HG03469 (cell line): Measurements from ENCODE around the gene ZDHHC12.

Experiments used
- ATAC-seq: cut with Tn5 transposase; IDR thresholded peaks from one replicate; pipeline ENCODE4 v1.9.1; 2021; ENCODE audit warnings: mild to moderate bottlenecking, moderate library complexity, moderate number of reproducible peaks; ENCODE audit not compliant: unreplicated experiment

The ZDHHC12 gene

GRCh38 chr9:128731093-128731492, 7.2 kb upstream of the ZDHHC12 start:
- ATAC-seq: no peak

DNA sequence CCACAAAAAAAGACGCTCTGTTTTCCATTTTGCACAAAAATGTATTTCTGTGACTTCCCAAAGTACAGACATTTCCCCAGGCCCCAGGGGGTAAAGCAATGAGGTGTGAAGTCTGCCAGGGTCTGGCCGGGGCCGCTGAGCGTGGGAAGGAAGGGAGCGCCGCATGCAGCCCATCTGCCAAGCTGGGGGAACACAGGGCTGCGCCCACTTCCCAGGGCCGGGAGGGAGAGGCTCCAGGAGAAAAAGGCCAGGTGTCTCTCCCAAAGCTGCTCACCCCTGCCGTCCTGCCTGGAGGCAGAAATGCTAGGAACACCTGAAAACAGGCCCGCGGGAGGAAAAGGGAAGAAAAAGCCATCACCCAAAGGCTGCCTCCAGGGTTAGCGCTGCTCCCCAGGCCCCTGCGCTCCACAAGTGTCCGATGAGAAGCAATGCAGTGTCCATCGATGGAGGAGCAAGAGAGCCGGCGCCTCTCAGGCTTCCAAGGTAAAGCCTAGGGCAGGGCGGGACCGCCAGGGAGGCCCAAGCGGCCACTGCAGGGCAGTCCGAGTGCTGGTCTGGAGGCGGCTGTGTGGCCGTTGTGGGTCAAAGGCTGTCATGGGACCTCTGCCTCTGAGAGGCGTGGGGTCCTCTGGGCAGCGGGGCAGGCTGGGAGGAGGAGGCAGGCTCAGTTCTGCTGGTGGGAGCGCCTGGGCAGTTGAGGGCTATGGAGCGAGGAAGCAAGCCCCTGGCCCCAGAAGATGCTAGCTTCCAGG, 6.0 kb upstream of the ZDHHC12 start:
- no peak for ATAC-seq

- no peak for ATAC-seq
These were observed 5.4 kb upstream of the ZDHHC12 start for GRCh38 chr9:128729302-128729701.

- ATAC-seq: no peak
These were observed 4.4 kb upstream of the ZDHHC12 start for GRCh38 chr9:128728298-128728697.

DNA sequence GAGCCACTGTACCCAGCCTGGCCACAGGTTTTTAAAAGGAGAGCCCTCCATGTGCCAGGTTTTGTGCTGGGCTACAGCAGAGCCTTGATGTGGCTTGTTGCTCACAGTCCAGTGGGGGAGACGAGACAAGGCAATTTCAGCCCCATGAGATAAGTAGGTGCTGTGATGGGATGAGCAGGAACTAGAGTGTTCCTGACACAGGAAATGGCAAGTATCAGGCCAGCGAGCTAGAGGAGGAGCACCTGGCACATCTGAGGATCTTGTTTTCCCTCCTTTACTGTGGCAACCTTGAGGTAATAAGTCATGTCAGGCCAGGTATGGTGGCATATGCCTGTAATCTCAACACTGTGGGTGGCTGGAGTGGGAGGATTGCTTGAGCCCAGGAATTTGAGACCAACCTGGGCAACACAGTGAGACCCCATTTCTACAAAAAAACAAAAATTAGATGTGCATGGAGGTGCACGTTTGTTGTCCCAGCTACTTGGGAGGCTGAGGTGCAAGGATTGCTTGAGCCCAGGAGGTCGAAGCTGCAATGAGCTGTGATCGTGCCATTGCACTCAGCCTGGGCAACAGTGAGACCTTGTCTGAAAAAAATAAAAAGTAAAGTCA, 3.8 kb upstream of the ZDHHC12 start:
- no peak for ATAC-seq

- ATAC-seq: no peak
These were observed 851 bp upstream of the ZDHHC12 start for GRCh38 chr9:128724744-128725211.

- no peak for ATAC-seq
These were observed 518 bp downstream of the ZDHHC12 start for GRCh38 chr9:128723352-128723865.

DNA sequence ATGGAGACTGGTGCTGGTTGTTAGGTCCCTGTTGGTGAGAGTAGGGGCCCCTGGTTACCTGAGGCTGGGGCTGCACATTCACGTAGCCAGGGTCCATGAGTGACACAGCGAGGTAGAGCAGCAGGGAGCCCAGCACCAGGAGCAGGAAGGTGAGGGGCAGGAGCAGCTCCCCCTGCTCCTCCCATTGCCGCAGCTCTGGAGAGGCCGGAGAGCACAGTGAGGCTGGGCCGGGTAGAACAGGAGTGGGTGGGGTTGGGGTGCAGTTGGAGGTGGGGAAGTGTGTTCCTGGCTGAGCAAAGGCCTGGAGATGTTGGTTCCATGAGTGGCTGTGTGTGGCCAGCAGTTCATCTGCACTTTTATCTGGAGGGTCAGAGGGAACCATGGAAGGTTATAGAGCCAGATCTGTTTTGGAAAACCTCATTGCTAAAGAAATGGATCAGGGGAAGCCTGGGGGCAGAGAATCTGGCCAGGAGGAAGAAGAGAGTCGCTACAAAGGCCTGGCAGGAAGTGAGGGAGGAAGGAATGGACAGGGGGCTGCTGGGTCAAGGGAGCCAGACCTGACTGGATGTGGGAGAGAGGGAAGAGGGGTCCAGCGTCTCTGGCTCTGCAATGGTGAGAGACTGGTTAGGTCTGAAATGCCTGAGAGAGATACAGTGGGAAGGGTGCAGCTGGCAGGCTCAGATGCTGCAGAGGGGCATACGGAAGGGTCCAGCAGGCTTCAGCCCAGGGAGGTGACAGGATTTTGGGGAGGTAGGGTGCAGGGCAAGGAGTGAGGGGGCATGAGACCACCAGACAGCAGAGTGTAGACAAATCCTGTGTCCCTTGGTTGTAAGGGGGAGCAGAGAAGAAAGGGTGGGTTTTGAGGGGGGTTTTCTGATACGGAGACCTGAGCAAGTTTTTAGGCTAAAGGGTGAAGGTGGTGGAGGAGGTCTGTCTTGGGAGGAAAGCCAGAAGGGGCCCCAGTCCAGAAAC, 1.3 kb downstream of the ZDHHC12 start:
- ATAC-seq: no peak

DNA sequence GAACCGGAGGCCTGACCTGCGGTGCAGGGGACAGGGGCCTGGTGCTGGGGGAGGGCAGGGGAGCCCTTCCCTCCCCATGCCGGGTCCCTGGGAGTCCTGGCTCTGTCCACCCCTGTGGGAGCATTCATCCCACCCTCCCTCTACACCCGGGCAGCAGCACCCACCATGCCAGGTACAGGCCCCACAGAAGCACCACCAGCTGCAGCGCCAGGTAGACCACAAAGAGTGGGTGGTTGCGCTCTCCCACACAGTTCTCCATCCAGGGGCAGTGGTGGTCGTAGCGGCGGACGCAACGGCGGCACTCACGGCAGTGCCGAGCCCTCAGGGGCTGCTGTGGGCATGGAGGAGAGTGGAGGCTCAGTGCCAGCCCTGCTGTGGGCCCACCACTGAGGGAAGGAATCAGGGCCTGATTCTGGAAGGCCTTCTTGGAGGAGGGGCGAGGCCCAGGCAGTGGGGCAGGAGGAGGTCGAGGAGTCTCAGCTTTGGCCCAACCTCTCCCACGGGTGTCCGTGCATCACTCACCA, 2.4 kb downstream of the ZDHHC12 start:
- ATAC-seq: no peak

- ATAC-seq: no peak
These were observed 3.0 kb downstream of the ZDHHC12 start for GRCh38 chr9:128720841-128721486.

GRCh38 chr9:128719919-128720605, 3.9 kb downstream of the ZDHHC12 start:
- ATAC-seq: no peak

GRCh38 chr9:128718475-128718874, 5.5 kb downstream of the ZDHHC12 start:
- ATAC-seq: no peak

DNA sequence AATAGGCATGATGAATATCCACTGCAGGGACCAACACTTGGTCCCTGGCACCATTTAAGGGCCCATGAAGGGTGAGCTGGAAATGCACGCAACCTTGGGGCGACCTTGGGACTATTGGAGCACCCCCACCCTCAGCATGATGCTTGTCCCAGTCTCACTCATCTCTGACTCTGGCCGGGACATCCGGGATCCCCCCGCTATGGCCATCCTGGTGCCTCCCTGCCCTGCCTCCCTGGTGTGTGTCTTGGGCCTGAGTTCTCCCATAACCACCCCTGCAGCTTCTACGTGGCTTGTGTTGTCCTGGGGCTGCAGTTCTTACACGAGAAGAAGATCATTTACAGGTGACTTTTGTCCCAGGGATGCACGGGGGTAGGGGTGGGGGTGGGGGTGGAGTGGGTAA, 5.9 kb downstream of the ZDHHC12 start:
- ATAC-seq: no peak

DNA sequence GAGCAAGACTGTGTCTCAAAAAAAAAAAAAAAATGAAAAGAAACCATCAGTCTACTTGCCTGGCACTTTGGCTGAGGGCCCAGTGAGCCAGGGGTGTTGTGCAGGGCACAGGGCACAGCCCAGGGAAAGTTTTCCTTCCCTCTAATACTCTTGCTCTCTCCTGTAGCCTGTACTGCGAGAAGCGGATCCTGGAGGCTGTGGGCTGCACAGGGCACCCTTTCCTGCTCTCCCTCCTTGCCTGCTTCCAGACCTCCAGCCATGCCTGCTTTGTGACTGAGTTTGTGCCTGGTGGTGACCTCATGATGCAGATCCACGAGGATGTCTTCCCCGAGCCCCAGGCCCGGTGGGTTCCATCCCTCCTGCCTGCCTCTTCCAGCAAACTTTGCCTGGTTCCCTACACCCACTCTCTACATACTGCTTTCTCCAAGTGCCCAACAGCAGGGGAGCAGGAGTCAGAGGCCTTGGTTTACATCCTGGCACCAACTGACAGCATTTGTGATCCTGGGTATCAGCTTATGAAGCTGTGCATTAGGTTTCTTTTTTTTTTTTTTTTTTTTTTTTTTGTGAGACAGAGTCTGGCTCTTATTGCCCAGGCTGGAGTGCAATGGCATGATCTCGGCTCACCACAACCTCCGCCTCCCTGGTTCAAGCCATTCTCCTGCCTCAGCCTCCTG, 7.2 kb downstream of the ZDHHC12 start:
- ATAC-seq: no peak

GRCh38 chr9:128715436-128715750, 8.5 kb downstream of the ZDHHC12 start:
- ATAC-seq: no peak

DNA sequence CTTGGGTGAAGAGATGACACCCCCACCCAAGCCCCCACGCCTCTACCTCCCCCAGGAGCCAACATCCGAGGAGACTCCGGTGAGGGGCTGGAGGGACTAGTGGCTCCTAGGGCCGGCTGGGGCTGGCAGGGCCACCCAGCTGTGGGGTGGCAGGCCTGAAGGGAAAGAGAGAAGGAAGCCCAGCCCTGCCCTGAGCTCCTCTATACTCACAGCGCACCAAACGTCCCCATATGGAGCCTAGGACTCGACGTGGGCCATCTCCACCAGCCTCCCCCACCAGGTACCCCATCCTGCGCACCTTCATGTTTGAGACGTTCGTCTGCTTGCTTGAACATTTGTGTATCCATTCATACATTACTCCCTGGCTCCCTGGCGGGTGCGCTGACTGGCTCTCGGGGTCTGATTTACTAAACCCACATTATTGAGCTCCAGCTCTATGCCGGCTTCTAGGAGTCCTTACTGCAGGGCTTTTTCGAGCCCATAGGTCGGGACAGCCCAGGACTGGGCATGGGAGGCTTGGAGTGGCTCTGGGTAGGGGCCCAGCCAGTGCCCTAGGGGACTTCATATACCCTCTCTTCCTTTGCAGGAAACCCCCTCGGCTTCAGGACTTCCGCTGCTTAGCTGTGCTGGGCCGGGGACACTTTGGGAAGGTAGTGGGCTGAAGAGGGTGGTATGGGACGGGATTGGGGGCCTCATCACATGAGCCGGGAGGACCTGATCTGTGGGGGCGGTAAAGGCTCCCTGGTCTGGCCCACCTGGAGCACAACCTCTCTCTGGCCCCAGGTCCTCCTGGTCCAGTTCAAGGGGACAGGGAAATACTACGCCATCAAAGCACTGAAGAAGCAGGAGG, 9.1 kb downstream of the ZDHHC12 start:
- ATAC-seq: no peak

DNA sequence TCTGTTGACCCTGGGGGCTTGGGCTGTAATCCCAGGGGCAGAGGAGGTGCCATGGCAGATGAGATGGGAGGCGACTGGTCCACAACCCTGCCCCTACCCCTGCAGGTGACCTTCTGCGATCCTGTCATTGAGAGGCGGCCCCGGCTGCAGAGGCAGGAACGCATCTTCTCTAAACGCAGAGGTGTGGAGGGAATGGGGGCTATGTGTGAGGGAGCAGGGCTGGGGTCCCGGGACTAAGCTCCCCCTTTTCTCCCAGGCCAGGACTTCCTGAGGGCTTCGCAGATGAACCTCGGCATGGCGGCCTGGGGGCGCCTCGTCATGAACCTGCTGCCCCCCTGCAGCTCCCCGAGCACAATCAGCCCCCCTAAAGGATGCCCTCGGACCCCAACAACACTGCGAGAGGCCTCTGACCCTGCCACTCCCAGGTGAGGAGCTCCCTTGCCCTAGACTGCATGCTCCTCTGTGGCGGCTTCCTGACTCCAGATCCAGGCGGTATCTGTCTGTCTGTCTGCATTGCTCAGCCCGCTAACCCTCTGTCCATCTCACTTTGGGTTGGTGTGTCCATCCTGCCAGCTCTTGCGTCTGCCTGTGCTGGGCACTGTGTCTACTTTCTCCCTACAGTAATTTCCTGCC, 9.9 kb downstream of the ZDHHC12 start:
- ATAC-seq: no peak

- no peak for ATAC-seq
These were observed 10.5 kb downstream of the ZDHHC12 start for GRCh38 chr9:128713411-128713780.
